CD4-positive, alpha-beta T cell treated with Interleukin-4 for 1 hour (primary cell): ENCODE data around the gene KIAA1217.
"Not testable (repeated sequence)": the region's sequence is repeated elsewhere in the genome, so short reads cannot be mapped to it uniquely, and the experiment has no call there.

Experiments
- DNase-seq, 2 donors: peaks; one replicate each; pipeline ENCODE4 v3.0.0-alpha.2; 2020 to 2022

Gene KIAA1217

DNA sequence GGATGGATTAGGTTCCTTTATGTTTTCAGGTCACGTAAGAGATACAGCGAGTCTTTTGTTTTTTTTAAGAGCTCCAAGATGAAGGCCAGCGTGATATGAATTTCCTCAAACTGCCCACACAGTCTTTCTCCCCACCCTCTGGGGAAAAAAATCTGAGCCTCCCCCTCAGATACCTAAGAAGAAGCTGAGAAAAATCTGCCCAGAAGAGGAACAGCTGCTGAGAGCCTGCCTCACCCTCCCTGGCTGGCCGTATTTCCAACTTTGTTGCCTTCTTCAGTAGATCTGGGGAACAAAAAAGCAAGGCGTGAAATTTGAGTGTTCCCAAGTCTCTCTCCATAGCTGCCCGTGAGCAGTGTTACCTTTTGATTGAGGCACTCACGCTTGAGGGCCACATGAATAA is 208.1 kb downstream of the KIAA1217 start:
- DNase-seq = no peak

DNA sequence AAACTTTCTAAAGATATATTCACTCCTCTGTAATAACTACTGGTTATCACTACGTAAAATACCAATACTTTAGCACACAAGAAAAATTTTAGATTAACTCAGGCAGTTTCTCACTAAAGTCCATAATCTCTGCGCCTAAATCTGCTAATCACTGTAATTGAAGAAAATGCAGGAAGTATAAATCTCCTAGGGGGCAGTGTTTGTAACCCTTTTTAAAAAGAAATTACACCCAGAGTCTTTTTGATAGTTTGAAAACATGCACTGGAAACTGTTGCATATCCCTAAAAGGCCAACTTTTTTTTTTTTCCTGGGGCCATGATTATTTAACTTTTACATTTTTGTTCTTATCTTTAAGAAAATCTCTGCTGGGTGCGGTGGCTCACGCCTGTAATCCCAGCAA is 209.6 kb downstream of the KIAA1217 start:
- no peak for DNase-seq

DNA sequence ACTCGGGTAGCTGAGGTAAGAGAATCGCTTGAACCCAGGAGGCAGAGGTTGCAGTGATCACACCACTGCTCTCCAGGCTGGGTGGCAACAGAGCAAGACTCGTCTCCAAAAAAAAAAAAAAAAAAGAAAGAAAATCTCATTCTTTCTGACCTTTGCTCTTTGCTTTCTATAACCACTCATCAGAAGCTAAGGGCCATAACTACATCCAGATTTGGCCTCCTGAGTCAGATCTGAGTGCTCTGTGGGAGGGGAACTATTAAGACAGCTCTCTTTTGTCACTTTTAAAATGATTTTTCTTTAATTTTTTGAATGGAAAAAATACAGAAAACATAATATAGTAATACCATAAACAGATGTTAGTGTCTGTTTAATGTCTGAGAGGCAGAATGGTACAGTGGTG is 210.1 kb downstream of the KIAA1217 start:
- DNase-seq = no peak

DNA sequence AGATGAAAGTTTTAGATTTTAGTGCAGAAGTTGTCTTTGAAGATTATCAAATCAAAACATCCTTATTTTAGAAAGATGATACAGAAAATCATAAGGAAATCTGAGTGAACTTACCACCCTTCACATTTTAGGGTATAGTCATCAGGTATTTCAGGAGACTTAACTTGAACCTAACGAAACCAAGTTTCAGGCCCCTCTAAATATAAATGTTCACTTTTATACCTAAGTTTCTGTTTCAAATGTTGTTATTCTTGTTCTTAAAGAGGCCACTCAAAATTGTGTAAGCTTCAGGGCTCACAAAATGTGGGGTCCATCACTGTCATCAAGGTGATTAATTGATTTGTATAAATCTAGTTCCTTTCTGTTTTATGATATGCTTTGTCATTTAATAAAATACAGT is 216.2 kb downstream of the KIAA1217 start:
- no peak for DNase-seq

DNA sequence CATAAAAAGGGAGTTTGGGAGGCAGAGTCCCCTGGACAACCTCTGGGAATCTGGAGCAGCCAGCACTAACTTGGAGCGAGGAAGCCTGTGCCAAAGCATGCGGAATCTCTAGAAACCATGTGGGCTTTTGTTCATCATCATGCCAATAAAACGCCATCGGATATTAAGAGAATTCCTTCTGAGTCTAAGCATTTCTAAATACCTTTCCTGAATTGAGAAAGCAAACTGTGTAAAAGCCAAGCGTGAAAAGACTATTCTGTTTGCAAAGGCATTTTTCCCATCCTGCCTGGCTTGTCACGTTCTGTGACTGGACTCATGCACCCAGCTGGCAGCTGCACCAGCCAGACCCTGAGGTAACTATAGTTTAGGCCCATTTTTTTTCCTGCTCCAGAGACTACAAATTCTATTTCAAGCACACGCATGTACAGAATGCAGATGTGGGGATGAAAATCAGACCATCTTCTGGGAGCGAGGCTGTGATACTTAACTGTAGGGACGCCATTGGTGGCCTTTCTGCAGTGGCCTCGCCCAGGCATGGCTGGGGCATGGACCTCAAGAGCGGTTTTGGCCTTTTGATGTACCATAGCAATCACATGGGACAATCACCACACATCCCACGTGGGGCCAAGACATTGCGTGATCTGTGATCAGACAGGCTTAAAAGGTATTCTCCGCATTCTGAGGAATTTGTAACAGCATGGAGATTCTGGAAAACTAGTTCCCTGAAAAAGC is 218.9 kb downstream of the KIAA1217 start:
- no peak for DNase-seq

DNA sequence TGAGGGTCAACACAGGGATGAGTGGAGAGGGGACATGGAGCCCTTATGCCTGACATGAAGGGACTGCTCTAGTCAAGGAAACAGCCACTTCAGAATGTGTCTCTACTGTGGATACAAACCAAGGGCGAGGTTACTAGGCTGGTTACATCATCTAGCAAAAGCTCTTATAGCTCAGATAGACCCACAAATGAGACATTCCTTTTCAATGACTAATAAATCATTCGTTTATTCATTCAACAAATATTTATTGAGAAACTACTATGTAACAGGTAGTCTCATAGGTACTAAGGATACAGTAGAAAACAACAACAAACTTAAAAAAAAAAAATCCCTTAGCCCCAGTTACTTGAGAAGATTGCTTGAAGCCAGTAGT is 219.5 kb downstream of the KIAA1217 start:
- DNase-seq = no peak

DNA sequence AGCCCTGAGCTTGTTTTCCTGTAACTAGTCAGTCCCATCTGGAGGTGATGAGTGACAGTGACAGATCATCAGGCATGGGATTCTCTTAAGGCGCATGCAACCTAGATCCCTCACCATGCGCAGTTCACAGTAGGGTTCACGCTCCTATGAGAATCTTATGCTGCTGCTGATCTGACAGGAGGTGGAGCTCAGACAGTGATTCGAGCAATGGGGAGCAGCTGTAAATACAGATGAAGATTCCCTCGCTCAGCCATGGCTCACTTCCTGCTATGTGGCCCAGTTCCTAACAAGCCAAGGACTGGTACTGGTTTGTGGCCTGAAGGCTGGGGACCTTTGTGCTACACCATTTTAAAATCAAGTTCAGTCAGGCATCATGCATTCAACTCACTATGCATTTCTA is 221.7 kb downstream of the KIAA1217 start:
- DNase-seq = no peak

DNA sequence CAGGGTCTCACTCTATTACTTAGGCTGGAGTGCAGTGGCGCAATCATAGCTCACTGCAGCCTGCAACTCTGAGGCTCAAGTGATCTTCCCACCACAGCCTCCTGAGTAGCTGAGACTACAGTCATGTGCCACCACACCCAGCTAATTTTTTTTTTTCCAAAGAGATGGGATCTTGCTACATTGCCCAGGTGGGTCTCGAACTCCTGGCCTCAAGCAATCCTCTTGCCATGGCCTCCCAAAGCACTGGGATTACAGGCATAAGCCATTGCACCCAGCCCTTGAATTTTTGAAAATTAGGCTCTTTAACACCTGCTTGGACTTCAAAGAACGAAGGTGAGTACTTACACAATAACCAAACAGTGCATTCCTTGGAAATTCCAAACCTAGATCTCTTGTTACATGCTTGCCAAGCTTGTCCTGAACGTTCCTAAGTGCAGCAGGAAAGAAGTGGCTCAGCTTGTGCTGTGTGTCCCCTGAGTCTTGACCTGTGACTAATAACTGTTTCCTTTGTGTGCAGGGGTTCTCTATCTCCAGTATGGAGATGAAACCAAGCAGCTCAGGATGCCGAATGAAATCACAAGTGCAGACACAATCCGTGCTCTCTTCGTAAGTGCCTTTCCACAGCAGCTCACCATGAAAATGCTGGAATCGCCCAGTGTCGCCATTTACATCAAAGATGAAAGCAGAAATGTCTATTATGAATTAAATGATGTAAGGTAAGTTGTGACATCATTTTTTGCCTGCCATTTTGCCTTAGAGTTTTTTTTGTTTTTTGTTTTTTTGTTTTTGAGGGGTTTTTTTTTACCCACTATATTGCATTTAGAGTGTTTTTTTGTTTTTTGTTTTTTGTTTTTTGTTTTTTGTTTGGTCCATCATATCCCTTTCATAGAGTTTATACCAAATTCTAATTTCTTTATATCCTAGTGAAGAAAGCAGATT is 223.8 kb downstream of the KIAA1217 start:
- no peak for DNase-seq

DNA sequence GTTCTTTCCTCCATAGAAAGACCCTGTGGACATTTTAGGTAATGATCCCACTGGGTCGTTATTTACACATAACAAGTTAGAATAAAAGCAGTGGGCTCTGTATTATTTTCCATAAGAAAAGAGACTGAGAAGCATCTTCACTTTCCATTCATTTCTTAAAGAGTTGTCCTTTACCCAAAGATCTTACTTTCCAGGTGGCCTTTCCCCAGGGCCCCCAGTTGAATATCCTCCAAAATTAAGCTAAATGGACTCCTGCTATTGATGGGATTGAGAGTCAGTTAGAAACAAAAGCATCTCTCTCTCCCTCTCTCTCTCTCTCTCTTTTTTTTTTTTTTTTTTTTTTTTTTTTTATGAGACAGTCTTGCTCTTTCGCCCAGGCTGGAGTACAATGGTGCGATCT is 224.8 kb downstream of the KIAA1217 start:
- DNase-seq = no peak

DNA sequence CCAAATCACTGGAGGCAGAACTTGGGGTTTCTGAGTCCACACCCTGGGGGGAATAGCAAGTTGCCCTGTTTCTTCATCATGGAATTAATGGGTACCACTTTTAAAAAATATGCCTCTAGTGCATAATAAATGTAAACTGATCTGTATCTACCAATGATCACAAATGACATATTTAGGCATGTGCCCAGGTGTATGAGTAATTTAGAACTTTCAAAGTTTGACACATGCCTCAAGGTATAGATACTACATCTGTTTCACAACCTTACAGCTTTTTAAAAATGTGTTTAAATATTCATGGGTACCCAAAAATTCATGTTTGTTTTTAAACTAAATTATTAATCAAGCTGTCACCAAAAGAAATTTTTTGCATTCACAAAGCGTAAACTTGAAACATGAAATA is 226.0 kb downstream of the KIAA1217 start:
- no peak for DNase-seq

DNA sequence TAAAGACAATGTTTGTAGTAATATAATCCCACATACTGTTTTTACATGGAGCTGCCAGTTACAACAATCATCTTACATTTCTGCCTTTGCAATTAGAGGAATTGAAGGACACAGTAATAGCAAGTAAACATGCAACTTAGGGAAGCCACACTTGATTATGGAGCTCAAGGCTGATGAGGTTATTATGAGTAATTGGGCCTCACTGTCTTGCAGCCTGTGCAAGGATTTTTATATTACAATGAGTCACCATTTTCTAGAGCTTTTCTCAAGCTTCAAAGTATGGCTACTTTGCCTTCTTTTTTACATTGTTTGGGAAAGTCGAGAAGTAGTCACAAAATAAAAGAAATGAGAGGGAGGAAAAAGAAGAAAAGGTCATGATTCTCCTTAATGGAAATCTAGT is 226.4 kb downstream of the KIAA1217 start:
- no peak for DNase-seq

DNA sequence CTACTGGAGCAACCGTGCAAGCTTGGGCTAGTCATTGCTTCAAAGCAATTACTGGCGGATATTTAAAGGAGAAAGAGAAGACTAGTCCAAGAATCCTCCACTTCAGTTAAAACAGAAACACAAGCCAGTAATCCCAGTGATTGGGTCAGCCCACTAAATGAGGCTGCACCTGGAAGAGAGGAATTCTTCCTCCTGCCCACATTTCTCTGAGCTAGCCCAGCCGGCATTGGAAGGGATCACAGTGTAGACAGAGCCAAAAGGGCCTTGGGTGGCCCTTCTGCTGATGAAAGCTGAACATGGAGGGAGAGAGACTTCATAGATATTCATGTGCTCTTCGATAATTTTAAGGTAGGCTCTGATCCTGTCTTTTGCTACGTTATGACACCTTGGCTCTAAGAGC is 228.4 kb downstream of the KIAA1217 start:
- no peak for DNase-seq

DNA sequence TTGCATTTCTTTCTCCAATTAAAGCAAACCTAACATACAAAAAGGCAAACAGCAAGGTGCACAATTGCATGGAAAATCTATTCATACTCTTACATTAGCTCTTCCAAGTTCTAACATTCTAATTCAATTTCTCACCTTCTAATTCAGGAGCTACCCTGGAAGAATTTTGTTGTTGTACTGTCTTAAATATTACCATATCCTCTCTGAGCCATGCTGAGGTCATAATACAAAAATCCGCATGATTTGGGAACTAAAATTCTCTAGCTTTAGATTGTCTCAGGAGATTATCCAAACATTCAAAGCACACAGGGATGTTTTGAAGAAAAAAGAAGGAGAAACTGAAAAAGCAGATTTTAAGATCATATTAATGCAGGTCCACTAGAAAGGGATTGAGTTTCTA is 229.9 kb downstream of the KIAA1217 start:
- DNase-seq = no peak

DNA sequence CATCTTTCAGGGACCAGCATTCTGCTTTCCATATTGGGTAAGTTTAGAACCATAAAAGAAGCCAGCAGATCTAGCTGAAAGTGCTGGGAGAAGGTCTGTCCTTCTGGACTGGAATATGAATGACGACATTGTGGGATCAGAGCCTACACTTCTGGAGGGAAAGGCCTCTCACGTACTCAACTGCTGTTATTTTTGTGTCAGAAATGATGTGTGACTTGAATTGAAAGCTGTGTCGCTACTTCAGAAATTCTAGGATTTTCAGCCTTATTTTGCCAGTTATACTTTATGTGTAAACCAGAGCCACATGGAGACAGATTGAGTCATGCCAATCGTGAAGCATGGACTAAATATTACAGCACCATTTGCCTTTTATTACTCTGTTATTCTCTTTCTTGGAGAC is 231.0 kb downstream of the KIAA1217 start:
- DNase-seq = no peak

DNA sequence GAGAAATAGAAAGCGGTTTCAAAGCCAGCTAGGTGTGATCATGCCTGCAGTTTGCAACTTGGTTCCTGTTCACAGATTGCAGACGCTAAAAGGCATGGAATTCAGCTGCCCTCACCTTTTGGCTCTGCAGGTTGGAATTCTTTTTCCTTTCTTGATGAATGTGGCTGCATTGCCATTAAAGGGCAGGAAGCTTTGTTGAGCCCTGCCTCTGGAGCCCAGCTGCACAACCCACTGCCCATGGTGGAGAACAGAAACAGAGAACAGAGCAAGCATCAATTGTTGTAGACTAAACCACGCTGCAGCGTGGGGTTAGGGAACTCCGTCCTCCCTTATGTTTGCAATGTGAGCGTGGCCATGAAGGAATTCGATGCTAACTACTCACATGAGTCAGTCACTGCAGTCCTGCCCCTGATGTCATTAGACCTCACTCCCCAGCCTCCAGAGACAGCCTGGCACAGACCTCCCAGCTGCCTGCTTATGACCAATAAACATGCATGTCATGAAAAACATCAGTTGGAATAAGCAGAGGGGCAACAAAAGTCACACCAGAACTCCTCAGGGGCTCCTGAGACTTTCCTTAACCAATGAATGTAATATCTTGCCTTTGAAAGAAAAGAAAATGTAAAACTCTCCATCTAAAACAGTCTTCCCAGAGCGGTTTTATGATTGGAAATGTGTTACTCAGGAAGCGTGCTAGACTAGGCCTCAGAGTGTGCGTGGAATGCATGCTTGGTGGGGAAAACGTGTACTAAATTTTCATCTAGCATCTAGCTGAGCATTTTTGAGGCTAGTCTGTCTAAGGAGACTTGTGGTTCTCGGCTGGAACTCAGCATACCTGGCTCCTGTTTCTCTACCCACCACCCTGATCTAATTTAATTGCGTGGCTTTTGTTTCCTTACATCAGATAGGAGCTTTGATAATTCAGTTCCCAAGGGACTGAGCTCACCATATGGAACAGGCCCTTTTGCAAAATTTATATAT is 232.2 kb downstream of the KIAA1217 start:
- DNase-seq = no peak

DNA sequence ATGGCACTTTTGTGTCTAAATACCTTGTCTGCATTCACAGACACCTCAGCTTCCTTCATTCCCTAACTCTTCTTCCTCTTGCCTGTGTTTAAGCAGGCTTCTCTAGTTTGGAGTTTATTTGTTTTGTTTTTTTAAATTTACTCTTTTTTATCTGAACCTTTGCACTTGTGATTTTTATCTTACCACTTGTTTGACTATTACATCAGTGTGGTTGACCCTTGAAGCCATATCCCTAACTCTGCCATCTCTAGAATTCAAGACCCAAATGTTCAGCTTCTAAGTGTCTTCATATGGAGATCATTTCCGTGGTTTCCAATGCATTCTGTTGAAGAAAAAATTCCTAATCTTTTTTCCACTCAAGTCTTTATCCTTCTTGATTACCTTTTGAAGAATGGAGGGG is 233.3 kb downstream of the KIAA1217 start:
- no peak for DNase-seq

DNA sequence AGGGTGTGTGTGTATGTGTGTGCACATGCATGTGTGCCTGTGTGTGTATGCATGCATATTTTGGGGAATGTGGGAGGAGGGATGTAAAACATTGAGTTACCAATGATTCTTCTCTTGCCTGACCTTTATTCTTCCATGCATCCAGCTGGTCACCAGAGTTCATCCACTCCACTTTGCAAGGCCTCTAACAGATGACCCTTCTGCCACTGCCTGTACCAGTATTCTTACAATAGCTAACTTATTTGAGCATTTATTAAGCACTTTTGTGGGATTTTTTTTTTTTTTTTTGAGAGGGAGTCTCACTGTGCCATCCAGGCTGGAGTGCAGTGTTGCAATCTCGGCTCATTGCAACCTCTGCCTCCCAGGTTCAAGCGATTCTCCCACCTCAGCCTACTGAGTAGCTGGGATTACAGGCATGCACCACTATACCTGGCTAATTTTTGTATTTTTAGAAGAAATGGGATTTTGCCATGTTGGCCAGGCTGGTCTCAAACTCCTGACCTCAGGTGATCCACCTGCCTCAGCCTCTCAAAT is 233.8 kb downstream of the KIAA1217 start:
- DNase-seq = not testable (repeated sequence)

DNA sequence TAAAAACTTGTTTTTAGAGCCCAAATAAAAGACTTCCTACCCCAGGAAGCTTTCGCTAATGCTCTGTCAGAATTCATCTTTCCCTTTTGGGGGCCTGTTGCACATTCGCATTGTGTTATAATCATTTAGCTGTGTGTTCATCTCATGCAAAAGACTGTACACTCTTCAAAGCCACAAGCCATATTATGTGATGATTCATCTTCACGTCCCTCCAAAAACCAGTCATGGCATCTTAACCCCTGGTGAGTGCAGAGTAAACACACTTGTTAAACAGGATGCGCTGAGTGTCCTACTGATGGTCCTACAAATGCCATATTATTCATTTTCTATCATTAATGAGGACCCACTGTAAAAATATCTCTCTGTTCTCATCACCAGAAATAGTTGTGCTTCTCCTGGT is 235.4 kb downstream of the KIAA1217 start:
- no peak for DNase-seq

DNA sequence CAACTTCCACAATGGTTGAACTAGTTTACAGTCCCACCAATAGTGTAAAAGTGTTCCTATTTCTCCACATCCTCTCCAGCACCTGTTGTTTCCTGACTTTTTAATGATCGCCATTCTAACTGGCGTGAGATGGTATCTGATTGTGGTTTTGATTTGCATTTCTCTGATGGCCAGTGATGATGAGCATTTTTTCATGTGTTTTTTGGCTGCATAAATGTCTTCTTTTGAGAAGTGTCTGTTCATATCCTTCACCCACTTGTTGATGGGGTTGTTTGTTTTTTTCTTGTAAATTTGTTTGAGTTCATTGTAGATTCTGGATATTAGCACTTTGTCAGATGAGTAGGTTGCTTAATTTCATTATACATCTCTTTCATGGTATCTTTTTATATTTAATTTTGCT is 237.0 kb downstream of the KIAA1217 start:
- DNase-seq = not testable (repeated sequence)

DNA sequence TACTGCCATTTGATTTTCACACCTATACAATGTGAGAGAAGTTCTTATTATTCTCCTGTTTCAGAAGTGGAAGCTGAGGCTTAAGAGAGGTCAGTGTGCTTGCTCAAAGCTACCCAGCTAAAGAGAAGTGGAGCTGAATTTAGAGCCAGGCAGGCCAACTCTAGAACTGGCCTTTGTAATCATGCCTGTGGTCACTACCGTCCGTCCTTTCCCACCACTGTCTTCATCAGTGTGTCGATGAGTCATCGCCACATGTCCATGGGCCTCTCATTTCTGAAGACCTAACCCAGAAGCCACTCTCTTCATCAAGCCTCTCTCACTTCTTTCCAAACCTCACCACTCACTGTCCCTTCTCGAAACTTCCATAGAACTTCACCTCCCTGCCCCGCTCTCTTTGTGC is 237.8 kb downstream of the KIAA1217 start:
- no peak for DNase-seq

DNA sequence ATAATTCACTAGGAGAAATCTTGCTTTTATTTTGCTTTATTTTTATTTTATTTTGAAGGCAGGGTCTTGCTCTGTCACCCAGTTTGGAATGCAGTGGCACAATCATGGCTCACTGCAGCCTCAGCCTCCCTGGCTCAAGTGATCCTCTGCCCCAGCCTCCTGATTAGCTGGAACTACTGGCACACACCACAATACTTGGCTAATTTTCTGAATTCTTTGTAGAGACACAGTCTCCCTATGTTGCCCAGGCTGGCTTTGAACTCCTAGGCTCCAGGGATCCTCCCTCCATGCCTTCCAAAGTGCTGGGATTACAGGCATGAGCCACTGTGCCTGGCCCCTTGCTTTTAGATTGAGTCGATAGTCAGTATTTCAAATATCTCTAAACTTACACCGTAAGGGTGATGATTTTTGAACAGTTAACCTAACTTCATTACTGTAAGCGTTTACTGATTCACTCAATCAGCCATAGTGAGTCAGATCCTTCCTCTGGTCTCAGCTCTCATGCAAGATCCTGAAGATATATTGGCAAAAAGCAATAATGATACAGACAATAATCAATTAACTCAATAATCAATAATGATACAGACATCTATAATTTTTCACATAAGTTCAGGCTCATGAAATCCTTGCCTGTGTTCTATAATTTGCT is 239.5 kb downstream of the KIAA1217 start:
- DNase-seq = no peak

DNA sequence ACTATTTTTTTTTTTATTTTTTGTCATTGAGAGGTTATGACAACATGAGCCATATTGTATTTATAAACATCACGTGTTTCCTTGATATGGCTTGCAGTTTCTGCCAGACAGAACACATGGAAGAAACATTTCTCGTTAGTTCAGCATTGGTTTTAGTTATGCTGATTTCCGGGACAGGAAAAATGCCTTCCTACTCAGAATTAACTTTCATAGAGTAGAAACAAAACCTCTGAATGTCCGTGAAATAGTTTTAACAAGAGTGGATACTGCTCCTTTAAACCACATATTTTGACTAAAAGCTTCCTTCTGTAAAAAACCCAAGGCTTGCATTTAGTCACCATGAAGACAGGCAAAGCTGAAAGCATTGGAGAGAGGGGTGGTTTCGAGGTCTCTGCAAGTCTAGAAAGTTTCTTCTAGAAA is 240.4 kb downstream of the KIAA1217 start:
- DNase-seq = no peak
